NCI-H187 treated with DMSO at 0.1 percent for 48 hours (cell line): ENCODE results near the gene POFUT2.

Experiments used
- DNase-seq: peaks from one replicate; lab custom pipeline; 2025; lab: John Stamatoyannopoulos, UW

POFUT2 gene

DNA sequence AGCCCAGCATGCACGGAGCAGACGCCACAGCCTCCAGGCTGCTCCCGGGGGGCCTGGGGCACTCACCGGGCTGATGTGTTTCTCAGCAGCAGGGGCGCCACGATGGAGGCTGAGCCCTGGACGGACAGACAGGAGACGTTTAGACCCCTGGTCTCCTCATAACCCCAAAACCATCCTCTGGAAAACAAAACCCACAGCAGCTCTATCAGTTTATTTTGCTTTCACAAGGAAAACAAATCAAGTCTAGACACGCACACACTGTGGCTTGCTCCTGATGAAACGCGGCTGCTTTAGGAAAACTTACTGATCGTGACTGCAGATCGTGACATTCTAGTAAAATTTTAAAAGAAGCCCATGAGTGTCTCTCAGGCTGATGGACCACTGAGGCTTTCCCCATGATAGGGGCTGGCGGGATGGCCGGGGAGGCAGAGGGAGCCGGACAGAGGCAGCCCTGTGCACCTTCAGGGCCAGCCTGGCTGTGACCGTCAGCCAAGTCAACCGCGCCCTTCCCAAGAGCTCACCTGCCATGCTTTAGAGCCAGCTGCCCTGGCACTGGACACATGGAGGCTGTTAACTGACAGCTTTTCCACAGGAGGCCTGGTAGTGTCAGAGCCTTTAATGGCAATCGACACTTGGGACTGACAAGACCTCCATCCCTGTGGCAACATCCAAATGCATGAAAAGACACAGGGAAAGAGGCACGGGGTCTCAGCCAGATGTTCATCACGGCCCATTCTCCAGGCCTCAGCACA, 5.2 kb downstream of the POFUT2 start:
- DNase-seq, result no peak

DNA sequence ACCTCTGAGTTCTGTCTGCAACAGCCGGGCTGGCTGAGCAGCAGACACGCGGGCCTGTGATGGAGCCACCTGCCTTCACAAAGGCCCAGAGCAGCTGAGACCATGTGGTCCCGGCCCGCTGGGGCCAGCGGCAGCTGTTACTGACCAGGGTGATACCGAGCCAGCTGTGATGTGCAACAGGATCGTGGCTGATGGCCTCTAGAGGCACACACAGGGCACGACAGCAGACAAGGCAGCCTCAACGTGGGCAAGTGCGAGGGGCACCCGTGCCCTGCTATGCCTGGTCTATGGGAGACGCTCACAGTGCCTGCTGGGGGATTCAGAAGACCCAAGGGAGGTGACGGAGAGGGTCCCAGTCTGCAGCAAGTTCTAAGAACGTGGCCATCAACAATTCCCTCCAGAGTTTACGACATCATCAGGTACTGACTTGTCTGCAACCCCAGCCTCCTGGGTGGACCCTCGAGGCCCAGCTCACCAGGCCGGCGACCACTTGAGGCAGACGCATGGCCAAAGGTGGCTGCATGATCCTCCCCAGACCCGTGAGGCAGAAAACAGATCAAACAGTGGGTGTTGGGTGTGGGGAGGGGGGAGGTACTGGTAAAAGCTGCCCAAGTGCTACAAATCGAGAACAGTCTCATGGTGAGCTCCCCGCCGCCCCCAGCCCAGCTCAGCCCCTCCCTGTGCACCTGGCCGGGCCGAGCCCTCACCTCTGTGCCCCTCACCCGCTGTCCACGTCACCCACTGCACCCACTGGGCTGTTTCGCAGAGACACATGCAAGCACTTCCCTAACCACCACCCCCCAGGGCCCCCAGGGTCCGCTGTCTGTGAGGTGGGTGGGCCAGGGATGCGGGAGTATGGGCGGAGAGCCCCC, 6.0 kb downstream of the POFUT2 start:
- no peak for DNase-seq

DNA sequence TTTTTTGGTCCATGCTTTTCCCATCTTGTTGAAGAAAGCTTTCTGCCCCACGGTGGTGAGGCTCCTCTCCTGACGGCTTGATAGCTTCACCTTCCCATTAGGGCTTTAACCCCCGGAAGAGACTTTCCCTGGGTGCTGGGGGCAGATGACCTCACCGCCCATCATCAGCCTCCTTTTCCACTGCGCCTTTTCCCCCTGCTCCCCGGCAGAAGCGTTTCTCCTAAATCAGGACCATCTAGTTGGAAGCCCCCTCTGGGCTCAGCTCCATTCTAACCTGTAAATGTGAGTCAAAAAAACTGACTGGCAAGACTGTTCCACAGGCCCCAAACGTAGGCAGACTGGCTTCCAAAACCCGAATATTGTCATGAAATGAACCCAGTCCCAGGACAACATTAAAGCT, 6.7 kb downstream of the POFUT2 start:
- DNase-seq, result no peak

DNA sequence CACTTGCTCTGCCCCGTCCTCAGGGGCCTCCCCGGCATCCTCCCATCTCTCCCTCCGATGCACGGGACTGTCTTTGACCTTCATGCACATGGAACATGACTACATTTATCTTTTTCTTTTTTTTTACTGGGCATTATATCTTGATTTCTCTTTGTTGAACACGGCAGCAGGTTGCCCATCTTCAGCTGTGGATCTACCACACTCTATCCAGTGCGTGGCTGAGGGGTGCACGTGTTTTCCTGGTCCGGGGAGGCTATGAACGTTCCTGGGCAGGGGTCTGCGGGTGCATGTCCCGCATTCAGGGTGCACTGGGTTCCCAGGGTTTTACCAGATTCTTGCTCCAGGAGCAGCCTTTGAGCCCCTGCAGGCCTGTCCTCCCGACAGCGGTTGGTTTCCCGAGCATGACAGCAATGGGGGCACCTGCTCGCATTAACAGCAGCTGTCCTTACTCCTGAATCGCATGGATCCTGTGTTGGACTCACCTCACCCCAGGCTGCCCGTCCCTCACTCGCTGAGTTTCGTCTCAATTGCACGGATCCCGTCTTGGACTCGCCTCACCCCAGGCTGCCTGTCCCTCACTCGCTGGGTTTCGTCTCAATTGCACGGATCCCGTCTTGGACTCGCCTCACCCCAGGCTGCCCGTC, 7.4 kb downstream of the POFUT2 start:
- DNase-seq, result no peak

DNA sequence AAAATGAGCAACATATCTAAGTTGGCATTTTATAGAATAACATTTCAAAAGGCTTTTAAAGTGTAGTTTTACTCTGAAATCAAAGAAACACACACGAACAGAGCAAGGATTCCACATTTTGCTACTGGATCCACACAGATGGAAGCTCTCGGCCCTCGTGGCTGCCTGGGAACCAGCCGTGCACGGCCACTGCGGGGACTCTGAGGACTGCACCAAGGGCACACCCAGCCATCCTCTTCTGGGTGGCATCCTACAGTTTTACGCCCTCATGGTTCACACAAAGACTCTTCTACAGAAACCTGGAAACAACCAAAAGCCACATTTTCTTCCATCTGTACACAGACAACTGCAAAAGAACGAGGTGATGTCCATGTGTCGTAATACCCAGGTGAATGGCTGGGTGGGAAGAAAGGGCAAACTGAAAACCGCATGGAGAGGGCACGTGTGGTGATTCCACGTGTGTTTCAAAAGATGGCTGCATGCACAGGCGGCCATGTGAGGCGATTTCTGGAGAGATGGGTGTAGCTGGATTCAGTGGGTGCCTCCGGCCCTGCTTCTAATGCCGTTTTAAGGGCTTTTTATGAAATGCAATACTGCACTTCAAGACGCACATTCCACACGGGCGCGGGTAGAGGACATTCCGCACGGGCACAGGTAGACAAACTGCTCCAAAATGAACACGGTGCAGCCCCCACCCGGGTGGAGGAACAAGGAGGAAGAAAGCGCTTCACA, 8.1 kb downstream of the POFUT2 start:
- no peak for DNase-seq

DNA sequence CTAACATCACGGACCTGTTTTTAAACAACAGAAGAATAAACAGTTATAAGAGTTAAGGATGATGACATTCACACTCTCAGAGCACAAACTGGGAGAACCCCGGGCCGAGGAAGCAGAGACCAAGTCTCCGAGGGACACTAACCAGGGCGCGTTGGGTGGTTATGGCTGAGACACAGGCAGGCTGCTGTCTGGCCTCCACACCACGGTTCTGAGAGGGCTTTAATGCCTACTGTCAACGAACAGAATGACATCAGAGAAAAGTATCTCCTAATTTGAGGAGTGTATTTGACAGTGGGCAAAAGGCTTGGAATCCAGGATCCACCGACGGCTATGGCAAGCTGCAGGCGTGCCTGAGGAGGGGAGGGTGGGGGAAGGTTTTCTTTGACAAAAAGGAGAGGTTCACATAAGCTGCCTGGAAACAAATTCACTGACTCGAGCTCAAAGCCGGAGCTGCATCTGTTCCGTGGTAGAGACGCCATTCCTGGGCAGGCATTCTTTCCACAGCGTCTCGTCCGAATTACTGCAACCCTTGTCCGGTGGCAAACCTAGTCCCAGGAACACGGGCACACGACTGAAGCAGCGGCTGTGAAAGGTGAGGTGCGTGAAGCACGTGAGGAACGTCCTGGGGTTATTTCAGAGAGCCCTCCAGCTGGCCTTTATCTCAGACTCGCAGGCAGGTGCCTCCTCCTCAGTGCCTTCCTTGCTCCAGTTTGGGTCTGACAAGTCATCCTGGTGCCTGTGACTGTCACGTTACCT, 9.4 kb downstream of the POFUT2 start:
- DNase-seq, result no peak

DNA sequence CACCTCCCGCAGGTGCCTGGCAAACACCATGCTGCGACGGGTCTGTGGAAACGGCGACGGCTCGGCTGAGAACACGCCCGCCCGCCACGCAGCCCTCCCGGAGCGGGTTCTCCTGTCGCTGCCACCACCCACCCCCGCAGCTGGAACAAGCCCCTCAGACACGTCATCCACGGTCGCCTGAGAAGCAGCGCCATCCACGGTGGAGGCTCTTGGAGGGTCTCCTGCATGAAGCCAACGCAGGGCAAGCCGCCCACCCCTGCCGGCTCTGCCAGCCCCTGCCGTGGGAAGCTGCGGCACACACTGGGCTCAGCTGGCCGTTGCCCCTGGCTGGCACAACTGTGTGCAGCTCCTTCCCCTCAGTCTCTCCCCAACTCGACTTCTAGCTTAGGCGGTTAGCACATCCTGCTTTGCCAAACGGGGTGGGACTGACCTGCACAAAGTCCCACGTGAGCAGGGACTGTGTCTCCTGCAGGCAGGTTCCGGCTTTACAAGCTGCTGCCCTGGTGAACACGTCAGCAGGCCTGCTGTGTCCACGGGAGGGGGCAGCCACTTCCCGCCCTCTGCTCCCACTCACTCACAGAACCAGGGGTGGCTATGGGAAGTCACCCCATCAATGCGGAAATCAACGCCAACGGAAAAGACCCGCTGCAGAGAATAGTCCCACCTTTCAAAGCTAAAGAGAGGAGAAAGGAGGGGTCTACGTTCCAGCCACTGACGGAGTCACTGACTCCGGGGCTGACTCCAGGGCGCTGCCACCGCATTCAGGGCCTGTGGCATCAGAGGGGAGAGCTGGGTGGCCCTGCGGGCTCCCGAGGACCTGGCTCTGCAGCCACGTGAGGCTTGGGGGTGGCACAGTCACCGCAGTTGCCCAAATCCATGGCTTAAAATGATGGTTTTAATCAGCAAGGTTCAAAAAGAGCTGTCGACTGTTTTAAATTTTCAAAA, 10.3 kb downstream of the POFUT2 start:
- no peak for DNase-seq

DNA sequence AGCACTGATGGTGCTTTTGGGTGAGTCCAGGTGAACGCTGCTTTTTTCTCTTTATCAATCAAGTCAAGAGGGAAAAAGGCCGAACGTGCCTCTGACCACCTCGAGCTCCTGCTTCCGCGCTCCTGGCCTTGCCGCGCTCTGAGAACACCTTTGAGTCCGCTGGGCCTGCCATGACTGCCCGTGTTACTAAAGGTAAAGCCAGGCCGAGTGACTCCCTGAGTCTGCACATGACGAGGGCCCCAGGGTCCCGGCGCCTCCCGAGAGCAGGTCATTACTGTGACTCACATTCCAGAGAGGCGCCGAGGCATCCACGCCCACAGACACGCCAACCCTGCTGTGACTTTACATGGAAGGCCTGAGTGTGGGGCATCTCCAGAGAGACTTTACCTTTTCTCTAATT, 11.1 kb downstream of the POFUT2 start:
- DNase-seq, result no peak

DNA sequence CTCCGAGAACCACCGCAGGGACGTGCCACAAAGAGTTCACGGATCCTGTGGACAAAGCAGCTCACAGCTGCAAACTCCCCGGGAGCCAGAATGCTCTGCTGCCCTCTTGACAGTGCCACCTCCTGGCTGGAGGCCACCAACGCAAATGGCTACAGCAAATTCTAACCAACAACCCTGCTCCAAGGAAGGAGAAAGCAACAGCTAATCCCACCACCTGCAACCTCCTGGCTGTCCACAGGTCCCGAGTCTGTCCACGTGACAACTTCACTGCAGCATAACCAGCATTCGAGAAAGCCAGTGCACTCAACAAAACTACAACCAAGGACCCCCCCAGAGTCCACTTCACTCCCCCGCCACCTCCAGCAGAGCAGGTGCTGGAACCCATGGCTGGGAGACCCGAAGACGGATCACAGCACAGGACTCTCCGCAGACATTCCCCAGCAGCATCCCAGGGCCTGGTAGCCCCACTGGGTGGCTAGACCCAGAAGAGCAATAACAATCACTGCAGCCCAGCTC, 17.3 kb downstream of the POFUT2 start:
- DNase-seq, result no peak

DNA sequence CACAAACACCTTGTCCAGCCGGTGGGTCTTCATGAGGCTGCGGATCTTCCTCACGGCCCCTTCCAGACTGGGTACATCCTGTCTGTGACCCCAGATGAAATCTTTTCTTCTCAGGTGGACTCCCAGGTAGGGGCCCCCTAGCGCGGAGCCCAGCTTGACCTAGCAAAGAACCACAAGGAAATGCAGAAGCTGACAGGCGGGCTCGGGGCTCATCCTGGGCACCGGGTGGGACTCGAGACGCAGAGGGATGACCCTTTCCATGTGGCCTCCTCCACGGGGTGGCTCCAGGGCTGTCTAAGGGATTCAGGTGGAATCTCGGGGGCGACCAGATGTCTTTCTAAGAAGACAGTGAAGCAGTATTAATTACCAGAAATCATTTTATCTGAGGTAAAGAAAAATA, 17.8 kb downstream of the POFUT2 start:
- no peak for DNase-seq

DNA sequence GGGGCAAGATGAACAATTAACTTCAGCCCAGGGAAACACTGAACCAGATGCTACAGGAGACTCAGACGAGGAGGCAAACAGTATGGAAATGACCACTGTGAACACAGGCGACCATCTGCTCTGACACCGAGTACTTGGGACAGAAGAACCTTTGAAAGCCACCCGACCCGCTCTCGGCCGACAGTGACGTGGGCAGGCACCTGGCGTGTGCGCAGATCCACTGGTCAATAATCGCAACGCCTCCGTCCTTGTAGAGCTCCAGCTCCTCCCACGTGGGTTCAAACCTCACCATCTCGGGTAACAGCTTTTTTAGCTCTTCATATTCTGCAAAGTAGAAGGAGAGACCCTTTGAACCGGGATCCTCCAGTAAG, 20.3 kb downstream of the POFUT2 start:
- no peak for DNase-seq

DNA sequence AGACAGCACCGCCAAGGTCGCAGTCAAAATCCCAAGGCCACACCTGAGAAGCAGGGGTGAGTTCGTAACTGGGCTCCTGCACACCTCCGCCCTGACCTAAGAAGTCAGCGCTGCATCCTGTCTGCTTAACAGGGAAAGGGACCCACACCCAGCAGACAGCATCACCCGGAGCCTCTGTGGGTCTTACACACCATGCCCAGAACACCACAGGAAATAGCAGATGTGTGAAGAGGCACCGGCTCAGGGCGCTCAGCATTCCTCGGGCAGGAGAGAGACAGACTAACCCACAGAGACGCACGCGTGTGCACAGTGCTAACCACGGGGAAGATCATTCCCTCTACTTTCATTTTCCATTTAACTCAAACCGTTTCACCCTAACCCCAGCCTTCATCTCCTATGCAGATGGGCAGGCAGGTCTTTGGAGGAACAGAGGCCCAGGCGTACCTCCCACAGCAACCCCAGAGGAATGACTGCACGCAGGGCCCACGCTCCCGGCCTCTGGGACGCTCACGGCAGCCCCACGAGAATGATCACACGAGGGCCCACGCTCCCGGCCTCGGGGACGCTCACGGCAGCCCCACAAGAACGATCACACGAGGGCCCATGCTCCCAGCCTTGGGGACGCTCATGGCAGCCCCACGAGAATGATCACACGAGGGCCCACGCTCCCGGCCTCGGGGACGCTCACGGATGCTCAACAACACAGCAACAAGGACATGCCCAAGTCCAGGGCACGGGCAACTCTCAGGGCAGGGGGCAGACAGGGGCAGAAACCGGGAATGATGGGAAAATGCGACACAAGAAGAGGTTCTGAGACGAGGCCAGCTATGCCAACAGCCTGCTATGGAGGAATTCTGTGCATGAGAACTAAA, 20.9 kb downstream of the POFUT2 start:
- DNase-seq, result no peak

DNA sequence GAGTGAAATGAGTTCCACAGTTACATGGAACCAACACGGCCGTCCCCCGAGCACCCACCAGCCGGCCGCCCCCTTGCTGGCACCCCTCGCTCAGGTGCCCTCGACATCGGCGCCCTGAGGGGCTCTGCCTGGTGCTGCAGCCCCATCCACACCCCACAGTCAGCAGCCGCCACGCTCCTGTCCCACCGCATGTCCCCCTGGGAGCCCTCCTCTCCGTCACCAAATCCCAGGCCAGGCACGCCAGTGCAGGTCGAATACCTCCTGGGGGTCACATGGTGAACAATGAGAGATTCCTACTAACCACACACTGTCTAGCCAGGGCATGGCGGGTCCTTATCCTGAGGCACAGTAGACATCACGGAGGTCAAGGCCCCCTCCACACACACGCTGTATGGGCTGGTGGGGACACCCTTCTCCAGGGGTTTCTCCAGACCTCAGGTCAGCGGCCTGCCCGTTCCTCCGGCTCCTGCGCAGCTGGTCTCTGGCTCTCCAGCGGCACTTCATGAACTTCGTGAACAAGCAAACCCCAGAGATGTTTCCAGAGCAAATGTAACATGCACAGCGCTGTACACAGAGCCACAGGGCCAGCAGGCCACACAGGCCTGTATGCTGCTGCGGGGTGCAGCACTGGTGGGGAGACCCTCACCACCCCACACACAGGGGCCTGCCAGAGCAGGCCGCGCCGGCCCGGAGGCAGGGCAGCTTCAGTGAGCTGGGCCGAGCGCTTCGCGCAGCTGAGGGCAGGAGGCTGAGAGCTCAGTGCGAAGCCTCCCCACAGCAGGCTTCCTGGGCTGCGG, 21.8 kb downstream of the POFUT2 start:
- DNase-seq, result no peak

DNA sequence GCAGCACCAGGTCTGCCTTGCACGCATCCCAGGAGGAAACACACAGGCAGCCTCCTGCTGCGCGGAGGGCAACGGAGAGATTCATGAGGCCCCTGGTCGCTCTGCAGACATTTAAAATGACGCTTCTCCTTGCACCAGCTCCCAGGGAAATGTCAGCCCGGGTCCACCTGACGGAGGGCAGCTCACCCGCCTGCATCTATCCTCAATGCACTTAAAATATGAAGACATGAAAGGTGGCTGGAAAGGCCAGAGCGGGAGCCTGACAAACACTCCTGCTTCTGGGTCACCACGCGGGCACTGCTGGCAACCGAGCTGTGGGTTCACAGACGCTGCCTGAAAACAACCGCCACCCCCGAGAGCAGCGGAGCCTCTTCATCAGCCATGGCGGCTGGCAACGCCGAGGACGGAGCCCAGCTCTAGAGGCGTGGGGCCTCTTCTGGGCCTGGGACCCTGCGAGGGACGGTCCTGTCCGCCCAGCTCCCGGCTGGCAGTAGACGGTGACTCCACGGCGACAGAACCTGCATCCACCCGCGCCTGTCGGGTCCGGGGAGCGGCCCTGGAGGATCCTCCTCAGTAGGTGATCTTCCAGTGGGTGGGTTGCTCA, 22.7 kb downstream of the POFUT2 start:
- DNase-seq, result no peak

DNA sequence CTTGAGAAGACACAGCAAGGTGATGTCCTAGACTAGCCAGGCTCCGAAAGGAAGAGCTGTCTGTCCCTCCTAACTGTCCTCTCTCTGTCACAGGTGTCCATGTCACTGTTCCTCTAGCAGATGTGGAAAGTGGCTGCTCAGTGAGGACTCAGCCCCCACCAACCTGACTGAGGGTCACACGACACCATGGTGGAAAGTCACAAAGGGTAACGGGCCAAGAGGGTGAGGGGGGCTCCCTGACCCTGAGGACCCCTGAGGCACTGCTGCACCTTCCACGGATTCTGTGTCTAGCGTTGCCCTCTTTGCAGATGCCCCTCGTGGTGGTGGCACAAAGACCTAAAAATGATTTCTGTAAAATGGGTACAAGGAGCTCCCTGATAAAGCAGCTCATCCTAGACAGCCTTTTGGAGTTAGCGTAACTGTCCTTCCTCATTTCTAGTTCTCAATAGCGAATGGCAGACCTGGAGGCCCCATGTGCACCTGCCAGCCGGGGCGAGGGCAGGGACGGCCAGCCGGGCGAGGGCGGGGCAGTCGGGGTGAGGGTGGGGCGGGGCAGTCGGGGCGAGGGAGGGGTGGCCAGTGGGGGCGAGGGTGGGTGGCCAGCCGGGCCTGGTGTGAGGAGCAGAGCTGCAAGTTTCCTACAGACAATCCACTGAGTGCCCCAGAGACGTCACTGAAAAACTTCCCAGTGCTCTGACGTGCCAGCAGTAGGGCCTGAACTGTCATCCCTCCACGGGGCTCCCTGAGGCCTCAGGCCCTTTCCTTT, 23.4 kb downstream of the POFUT2 start:
- DNase-seq, result no peak

DNA sequence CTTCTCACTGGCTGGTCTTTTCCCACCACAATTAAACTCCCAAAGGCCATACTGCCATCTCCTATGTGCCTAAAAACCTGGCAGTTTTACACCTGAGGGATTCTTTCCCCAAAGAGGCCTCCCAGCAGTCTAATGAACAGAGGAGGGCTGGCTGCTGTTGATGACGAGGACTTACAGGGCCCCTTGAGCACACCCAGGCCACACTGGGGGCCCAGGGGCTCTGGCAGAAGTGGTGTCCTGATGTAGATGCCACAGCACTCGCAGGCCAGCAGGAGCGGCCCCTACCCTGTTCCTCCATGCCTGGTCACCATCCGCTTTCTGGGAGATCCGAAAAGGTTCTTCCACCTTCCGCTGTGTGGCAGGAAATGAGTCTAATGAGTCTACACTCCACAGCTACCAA, 24.2 kb downstream of the POFUT2 start:
- DNase-seq, result no peak

DNA sequence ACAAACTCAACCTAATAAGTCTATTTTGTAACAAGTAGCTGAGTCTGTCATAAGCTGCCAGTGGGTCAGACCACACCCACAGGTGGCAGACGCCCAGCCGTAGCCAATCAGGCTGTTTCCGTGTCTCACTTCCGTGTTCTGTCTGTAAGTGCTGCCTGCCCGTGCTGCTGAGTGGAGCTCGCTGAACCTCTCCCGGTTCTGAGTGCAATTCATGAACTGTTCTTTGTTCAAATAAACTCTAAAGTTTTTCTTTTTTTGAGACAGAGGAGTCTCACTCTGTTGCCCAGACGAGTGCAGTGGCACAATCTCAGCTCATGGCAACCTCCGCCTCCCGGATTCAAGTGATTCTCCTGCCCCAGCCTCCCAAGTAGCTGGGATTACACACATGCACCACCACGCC, 25.1 kb downstream of the POFUT2 start:
- DNase-seq, result no peak
